Activated gamma-delta T cell (primary cell): ENCODE measurements around the gene IDH1.
"Not testable (repeated sequence)": the region's sequence is repeated elsewhere in the genome, so short reads cannot be mapped to it uniquely, and the experiment has no call there.

Experiments
- DNase-seq: peaks from one replicate; lab custom pipeline; 2025; lab: John Stamatoyannopoulos, UW
- total RNA-seq, 2 donors: gene quantifications; one replicate each; lab custom pipeline; 2026; lab: John Stamatoyannopoulos, UW

The IDH1 gene
- total RNA-seq = 36.5 to 36.6 reads per million in 2 donors

DNA sequence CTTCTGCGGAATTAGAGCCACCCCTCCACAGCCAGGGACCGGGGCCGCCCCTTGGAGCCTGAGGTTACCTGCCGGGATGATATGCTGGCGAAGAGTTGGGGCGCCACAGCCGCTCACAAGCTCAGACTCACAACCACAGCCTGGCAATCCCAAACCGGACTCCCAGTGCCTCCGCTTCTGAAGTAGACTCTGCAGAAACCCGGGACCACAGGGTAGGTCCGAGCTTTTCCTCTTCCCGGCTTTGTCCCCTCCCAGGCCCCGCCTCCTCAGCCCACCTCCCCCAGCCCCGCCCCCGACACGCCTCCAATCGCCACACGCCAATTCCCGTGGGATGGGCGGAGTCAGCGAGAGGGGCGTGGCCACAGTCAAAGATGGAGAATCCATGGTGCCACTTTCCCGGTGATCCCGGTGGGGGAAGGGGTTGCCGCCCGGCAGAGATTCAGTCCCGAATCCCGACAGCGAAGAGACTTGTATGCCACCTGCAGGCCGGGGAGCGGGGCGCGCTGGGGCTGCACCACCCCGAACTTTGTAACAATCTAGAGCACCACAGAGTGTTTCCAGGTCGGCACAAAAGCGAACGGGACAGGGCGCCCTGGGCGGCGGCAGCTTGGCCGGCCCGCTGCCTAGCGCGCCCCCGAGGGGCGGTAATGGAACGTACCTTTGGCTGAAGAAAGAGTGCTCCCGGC is at the start of gene IDH1:
TSS of gene IDH1 (minus strand) at position 201 of the 686 bp plus-strand sequence. CDS start 3,520 bp downstream, outside the sequence.
- peak; percentile 79 for DNase-seq

GRCh38 chr2:208304157-208304556 is 49.3 kb upstream of the IDH1 start:
- DNase-seq = no peak

- no peak for DNase-seq
Measured at GRCh38 chr2:208300847-208301618, 46.2 kb upstream of the IDH1 start.

- DNase-seq = no peak
Measured at GRCh38 chr2:208297961-208298360, 43.1 kb upstream of the IDH1 start.

GRCh38 chr2:208296610-208297009 is 41.7 kb upstream of the IDH1 start:
- DNase-seq = no peak

GRCh38 chr2:208295834-208296233 is 41.0 kb upstream of the IDH1 start:
- DNase-seq = no peak

GRCh38 chr2:208294482-208295024 is 39.7 kb upstream of the IDH1 start:
- DNase-seq = no peak

DNA sequence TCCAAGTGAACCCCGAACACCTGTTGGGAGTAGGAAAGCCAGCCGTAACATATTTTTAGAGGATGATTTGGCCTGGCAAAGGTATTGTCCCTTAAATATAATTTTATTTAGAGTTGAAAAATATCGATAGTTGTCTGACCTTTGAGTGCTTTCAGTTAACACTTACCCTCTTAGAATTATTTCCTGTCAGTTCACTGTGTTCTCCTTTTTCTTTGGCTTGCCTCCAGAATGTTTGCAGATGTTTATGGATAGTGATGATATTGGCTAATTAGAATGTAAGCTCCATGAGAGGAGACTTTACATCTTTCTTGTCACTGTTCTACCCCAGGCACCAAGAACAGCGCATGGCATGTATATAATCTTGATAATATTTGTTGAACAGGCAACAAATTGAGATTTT is 31.0 kb upstream of the IDH1 start:
- no peak for DNase-seq

- DNase-seq = no peak
Measured at GRCh38 chr2:208280933-208281332, 26.1 kb upstream of the IDH1 start.

GRCh38 chr2:208280234-208280633 is 25.4 kb upstream of the IDH1 start:
- no peak for DNase-seq

DNA sequence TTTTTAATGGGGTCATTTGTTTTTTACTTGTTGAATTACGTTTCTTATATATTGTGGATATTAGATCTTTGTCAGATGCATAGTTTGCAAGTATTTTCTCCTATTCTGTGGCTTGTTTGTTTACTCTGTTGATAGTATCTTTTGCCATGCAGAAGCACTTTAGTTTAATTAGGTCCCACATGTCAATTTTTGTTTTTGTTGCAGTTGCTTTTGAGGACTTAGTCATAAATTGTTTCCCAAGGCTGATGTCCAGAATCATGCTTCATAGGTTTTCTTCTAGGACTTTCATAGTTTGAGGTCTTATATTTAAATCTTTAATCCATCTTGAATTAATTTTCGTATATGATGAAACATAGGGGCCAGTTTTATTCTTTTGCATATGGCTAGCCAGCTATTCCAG is 24.4 kb upstream of the IDH1 start:
- no peak for DNase-seq

GRCh38 chr2:208278549-208278948 is 23.7 kb upstream of the IDH1 start:
- no peak for DNase-seq

- DNase-seq = no peak
Measured at GRCh38 chr2:208274748-208275147, 19.9 kb upstream of the IDH1 start.

- no peak for DNase-seq
Measured at GRCh38 chr2:208269091-208269490, 14.2 kb upstream of the IDH1 start.

DNA sequence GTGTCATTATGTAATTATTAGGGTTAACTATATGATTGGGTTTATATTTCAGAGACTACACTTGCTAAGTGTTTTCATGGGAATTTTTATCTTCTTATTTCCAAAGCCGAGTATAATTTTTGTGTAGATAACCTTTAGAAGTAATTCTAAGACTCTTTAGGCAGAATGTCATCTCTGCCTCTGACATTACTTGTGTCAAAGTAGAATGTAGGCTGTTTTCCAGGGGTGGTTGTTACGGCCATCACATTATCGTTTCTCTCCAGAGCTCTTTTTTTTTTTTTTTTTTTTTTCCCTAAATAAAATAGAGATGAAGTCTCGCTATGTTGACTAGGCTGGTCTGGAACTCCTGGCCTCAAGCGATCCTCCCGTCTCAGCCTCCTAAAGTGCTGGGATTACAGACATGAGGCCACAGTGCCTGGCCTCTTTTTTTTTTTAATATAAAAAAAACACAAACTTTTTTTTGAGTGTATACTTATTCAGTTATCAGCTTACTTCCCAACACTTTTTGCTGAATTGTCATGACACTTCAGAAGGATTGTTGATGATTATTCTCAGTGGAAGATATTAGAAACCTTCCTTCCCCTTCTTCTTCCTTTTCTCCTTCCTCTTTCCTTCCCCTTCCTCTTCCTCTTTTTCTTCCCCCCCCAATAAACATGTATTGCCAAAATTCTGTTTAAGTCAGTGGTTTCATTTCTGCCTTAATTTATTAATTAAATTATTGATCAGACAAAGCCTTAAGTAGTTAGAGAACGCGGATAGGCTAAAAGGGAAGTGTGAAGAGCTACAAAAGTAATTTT is 13.5 kb upstream of the IDH1 start:
- DNase-seq = no peak

DNA sequence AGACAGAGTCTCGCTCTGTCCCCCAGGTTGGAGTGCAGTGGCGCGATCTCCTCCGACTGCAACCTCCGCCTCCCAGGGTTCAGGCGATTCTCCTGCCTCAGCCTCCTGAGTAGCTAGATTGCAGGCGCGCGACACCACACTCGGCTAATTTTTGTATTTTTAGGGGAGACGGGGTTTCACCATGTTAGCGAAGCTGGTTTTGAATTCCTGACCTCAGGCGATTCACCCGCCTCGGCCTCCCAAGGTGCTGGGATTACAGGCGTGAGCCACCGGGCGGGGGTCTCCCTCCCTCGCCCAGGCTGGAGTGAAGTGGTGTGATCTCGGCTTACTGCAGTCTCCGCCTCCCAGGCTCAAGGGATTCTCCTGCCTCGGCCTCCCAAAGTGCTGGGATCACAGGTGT is 12.7 kb upstream of the IDH1 start:
- DNase-seq = not testable (repeated sequence)

GRCh38 chr2:208266936-208267335 is 12.1 kb upstream of the IDH1 start:
- no peak for DNase-seq

GRCh38 chr2:208266553-208266893 is 11.7 kb upstream of the IDH1 start:
- DNase-seq = no peak

GRCh38 chr2:208265801-208266552 is 11.1 kb upstream of the IDH1 start, which contains the start of gene PIKFYVE:
TSS of gene PIKFYVE (plus strand) at chr2:208266255. CDS start at chr2:208271520, 5,265 bp downstream.
- DNase-seq = peak; percentile 72

DNA sequence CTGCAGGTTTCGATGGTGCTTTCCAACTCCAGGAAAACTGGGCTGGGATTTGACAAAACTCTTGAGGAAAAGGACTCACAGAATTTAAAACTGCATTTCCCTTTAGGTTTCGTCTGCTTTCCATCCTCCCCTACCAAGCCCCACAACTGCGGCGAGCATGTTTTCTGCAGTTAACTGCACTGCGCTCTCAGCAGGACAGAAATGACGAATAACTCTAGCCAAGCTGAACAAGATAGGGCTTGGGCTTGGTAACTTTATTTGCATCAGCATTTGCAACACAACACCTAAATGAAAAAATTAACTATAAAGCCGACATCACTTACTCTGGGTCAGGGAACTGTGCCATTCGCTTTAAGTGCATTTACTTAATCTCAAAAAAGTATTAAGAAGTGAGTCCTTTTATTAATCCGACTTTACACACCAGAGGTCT is 10.5 kb upstream of the IDH1 start:
- no peak for DNase-seq
